Endothelial cell of umbilical vein (primary cell): ENCODE data around the gene HDGFL2. TPM values are rescaled to one million over a fixed set of nuclear protein-coding genes. Genes with fewer than 3 reads are reported as not detected.

Experiments used
- BruUV-seq: library from RNA; stranded (reverse); fragments of 400-500 nt; replicated peaks from 2 replicates; lab custom pipeline; 2021; lab: Mats Ljungman, UMichigan
- CTCF ChIA-PET: fragments of 300-600, 350-600 bp; sonication (Branson Sonifier 250); formaldehyde crosslinking; loops from one replicate; lab custom pipeline; 2021; ENCODE audit warnings: antibody characterized with exemption, inconsistent platforms; lab: Charles Lee
- POLR2A ChIA-PET: fragments of 300-600, 350-600 bp; sonication (Branson Sonifier 250); formaldehyde crosslinking; loops from one replicate; lab custom pipeline; 2021; ENCODE audit warnings: antibody characterized with exemption, inconsistent platforms; lab: Charles Lee
- DNase-seq: peaks from one replicate; pipeline ENCODE4 v3.0.0-alpha.2; 2011; ENCODE audit warnings: low read depth, low spot score
- FAIRE-seq: peaks from 2 replicates; lab custom pipeline; 2011; peaks lifted over from hg19 to GRCh38; lab: Jason Lieb, UNC
- H2AFZ ChIP-seq: 2 replicates; pipeline ENCODE4 v1.6.0; 2012; ENCODE audit warnings: low read depth, low read length, control low read depth, inconsistent platforms
- H3K27ac ChIP-seq: 2 replicates; pipeline ENCODE4 v1.5.1; 2011; ENCODE audit warnings: low read depth, mild to moderate bottlenecking, control low read depth, low read length, moderate library complexity; ENCODE audit not compliant: insufficient read depth
- H3K27me3 ChIP-seq, 2 experiments: 2 replicates each; pipeline versions ENCODE4 v1.6.0 to v1.6.1; 2011; ENCODE audit warnings: low read length in 2 of 2, mixed read lengths in 1 of 2; ENCODE audit not compliant: control insufficient read depth in 2 of 2, insufficient read depth in 2 of 2
- H3K36me3 ChIP-seq, 2 experiments: 2 replicates in 1 of 2; 3 replicates in 1 of 2; pipeline ENCODE4 v1.5.1; 2011; ENCODE audit warnings: low read length in 2 of 2, mild to moderate bottlenecking in 1 of 2, moderate library complexity in 1 of 2; ENCODE audit not compliant: control insufficient read depth in 2 of 2, insufficient read depth in 2 of 2; ENCODE audit errors: extremely low read depth in 1 of 2
- H3K4me1 ChIP-seq: 3 replicates; pipeline ENCODE4 v1.5.1; 2011; ENCODE audit warnings: mild to moderate bottlenecking, low read length; ENCODE audit not compliant: control insufficient read depth, insufficient read depth; ENCODE audit errors: extremely low read depth
- H3K4me2 ChIP-seq: 2 replicates; pipeline ENCODE4 v1.6.1; 2011; ENCODE audit warnings: low read length, control low read depth, mixed read lengths; ENCODE audit not compliant: insufficient read depth
- H3K4me3 ChIP-seq, 3 experiments: fragments of 200-600 bp in 1 of 3; sonication (generic), shearing (Covaris generic) in 1 of 3; replicated peaks in 1 of 3; 2 replicates each; pipeline ENCODE4 v1.5.1; 2011 to 2016; ENCODE audit warnings: control low read depth in 3 of 3, low read length in 3 of 3, mild to moderate bottlenecking in 2 of 3, inconsistent platforms in 1 of 3, low read depth in 1 of 3, moderate library complexity in 1 of 3; ENCODE audit not compliant: insufficient read depth in 1 of 3
- H3K79me2 ChIP-seq: 2 replicates; pipeline ENCODE4 v1.6.0; 2012; ENCODE audit warnings: low read length, inconsistent platforms; ENCODE audit not compliant: control insufficient read depth, insufficient read depth
- H3K9ac ChIP-seq: replicated peaks from 2 replicates; pipeline ENCODE3; 2011; ENCODE audit warnings: low read length, control low read depth; ENCODE audit not compliant: insufficient read depth; ENCODE audit errors: extremely low read depth
- H3K9me1 ChIP-seq: replicated peaks from 3 replicates; pipeline ENCODE4 v1.6.0; 2011; ENCODE audit warnings: mild to moderate bottlenecking, low read length; ENCODE audit not compliant: control insufficient read depth, insufficient read depth; ENCODE audit errors: extremely low read depth
- H3K9me3 ChIP-seq: replicated peaks from 2 replicates; pipeline ENCODE4 v1.5.1; 2012; ENCODE audit warnings: low read length, inconsistent platforms; ENCODE audit not compliant: control insufficient read depth, insufficient read depth
- H4K20me1 ChIP-seq: replicated peaks from 2 replicates; pipeline ENCODE3; 2011; ENCODE audit warnings: mild to moderate bottlenecking, low read length; ENCODE audit not compliant: control insufficient read depth, insufficient read depth; ENCODE audit errors: extremely low read depth
- CTCF ChIP-seq, 2 donors: IDR thresholded peaks; 1 replicate in 1 of 2; 2 replicates in 1 of 2; pipeline ENCODE4 v1.5.1; 2011; ENCODE audit warnings: low read length in 2 of 2, mild to moderate bottlenecking in 2 of 2, moderate library complexity in 2 of 2, control low read depth in 1 of 2, inconsistent platforms in 1 of 2, low read depth in 1 of 2; ENCODE audit not compliant: insufficient read depth in 1 of 2; ENCODE audit errors: extremely low read depth in 1 of 2
- EZH2 ChIP-seq: IDR thresholded peaks from 2 replicates; pipeline ENCODE4 v1.6.1; 2012; ENCODE audit warnings: borderline replicate concordance, low read depth, mild to moderate bottlenecking, moderate library complexity, low read length, inconsistent platforms; ENCODE audit not compliant: severe bottlenecking
- FOS ChIP-seq: IDR thresholded peaks from 2 replicates; pipeline ENCODE4 v1.6.1; 2011; ENCODE audit warnings: mild to moderate bottlenecking, low read length, moderate library complexity, borderline replicate concordance; ENCODE audit not compliant: insufficient read depth
- GATA2 ChIP-seq: IDR thresholded peaks from 2 replicates; pipeline ENCODE4 v1.7.0; 2011; ENCODE audit warnings: low read depth, mild to moderate bottlenecking, moderate library complexity, mixed read lengths, low read length; ENCODE audit not compliant: insufficient read length, insufficient read depth
- JUN ChIP-seq: IDR thresholded peaks from 2 replicates; pipeline ENCODE4 v1.6.1; 2011; ENCODE audit warnings: borderline replicate concordance, low read depth; ENCODE audit not compliant: insufficient read length, insufficient read depth
- MAX ChIP-seq: IDR thresholded peaks from 2 replicates; pipeline ENCODE4 v1.6.1; 2011; ENCODE audit not compliant: insufficient read depth, insufficient read length
- MYC ChIP-seq: IDR thresholded peaks from one replicate; pipeline ENCODE4 v1.6.1; 2011; ENCODE audit warnings: mild to moderate bottlenecking, low read depth, low read length
- POLR2A ChIP-seq: IDR thresholded peaks from 2 replicates; pipeline ENCODE4 v1.6.1; 2012; ENCODE audit warnings: low read depth, mild to moderate bottlenecking, control low read depth, low read length
- POLR2AphosphoS5 ChIP-seq: IDR thresholded peaks from 2 replicates; pipeline ENCODE4 v1.6.1; 2012; ENCODE audit warnings: low read depth, mild to moderate bottlenecking, control low read depth, low read length, moderate library complexity; ENCODE audit not compliant: insufficient read depth
- dilution Hi-C: fragments of 300-500 bp; cut with MboI; formaldehyde crosslinking; loops from one replicate; pipeline ENCODE4 v1.15.0; 2019; ENCODE audit warnings: low sequenced_read_pairs; ENCODE audit not compliant: extremely low pct_ligation_motif_present
- intact Hi-C: fragments of 100-400 bp; cut with micrococcal nuclease; formaldehyde crosslinking; loops from one replicate; pipeline ENCODE4 v1.10.0; 2022
- polyA plus RNA-seq, 4 experiments: library from polyadenylated mRNA; depleted of rRNA in 3 of 4; stranded (reverse) in 3 of 4; unstranded in 1 of 4; fragments of >200 nt; gene quantifications; 2 replicates each; pipeline versions ENCODE4 v1.2.1 to v1.2.3, GENCODE V29; 2011 to 2012; ENCODE audit warnings: missing spikeins in 1 of 4
- total RNA-seq: library from RNA; stranded (reverse); gene quantifications from 2 replicates; pipeline ENCODE4 v1.2.3, GENCODE V29; 2021

The HDGFL2 gene
- total and polyA plus RNA-seq, 2 donors (not counting 3 experiments of a cell fraction or from before 2014, with no cell fraction given) = 39.1 to 79.6 TPM

GRCh38 chr19:4510435-4511255 lies 38.5 kb downstream of the HDGFL2 start:
- H3K27ac ChIP-seq = no peak overlapping the region
- dilution Hi-C loops (no loop called here), intact Hi-C loops (no loop called here)
- H3K36me3 ChIP-seq = no peaks in the 10 kb centered on the region
- TF ChIP-seq CTCF (IDR thresholded peaks at IDR 0.05; ENCODE audit: extremely low read depth in 1 of 2, insufficient read depth in 1 of 2, low read depth in 1 of 2, low read length in 2 of 2) (no peak), MYC (no peak)
- no peaks in the 10 kb centered on the region for H3K79me2 ChIP-seq
- H3K4me3 ChIP-seq = no peak overlapping the region
- no peak overlapping the region for H3K9ac ChIP-seq
- FAIRE-seq (no peak), DNase-seq (no peak)
- CTCF ChIA-PET = interaction anchor here (4.7 kb wide), 1 partner anchor 14 kb away, joined by 54 read pairs; no protein-coding TSS in a partner anchor
- POLR2A ChIA-PET = no interaction called here
- H3K27me3 ChIP-seq = no peaks in the 10 kb centered on the region
- BruUV-seq = no TSS peak
- H3K4me1 ChIP-seq = peaks cover 10% of the 10 kb centered on the region
- no peaks in the 10 kb centered on the region for H4K20me1 ChIP-seq
- H2AFZ ChIP-seq = no peak overlapping the region
- H3K4me2 ChIP-seq = no peak overlapping the region
- no peaks in the 10 kb centered on the region for H3K9me1 ChIP-seq
- H3K9me3 ChIP-seq = no peaks in the 10 kb centered on the region

GRCh38 chr19:4511300-4512054 lies 39.4 kb downstream of the HDGFL2 start:
- no peak for TF ChIP-seq GATA2
- no peak for TF ChIP-seq POLR2AphosphoS5
- no peak for TF ChIP-seq EZH2
- TF ChIP-seq JUN = no peak
- no peak for TF ChIP-seq MYC
- no peak for TF ChIP-seq CTCF (IDR thresholded peaks at IDR 0.05; ENCODE audit: extremely low read depth in 1 of 2, insufficient read depth in 1 of 2, low read depth in 1 of 2, low read length in 2 of 2)
- no peak for TF ChIP-seq FOS
- no peak for TF ChIP-seq POLR2A
- TF ChIP-seq MAX = no peak
- dilution Hi-C loops = no loop called here
- no peaks in the 10 kb centered on the region for H3K79me2 ChIP-seq
- DNase-seq (no peak), FAIRE-seq (no peak)
- H3K9me1 ChIP-seq = no peaks in the 10 kb centered on the region
- no peaks in the 10 kb centered on the region for H3K36me3 ChIP-seq
- H3K9ac ChIP-seq = no peak overlapping the region
- peaks cover 6% of the 10 kb centered on the region for H3K4me1 ChIP-seq
- H2AFZ ChIP-seq = no peak overlapping the region
- no peak overlapping the region for H3K4me2 ChIP-seq
- POLR2A ChIA-PET = no interaction called here
- no peaks in the 10 kb centered on the region for H3K9me3 ChIP-seq
- no peaks in the 10 kb centered on the region for H3K27me3 ChIP-seq
- no TSS peak for BruUV-seq
- CTCF ChIA-PET = no interaction called here
- H3K27ac ChIP-seq = no peak overlapping the region
- intact Hi-C loops = no loop called here
- H3K4me3 ChIP-seq = no peak overlapping the region
- H4K20me1 ChIP-seq = no peaks in the 10 kb centered on the region
